Parathyroid adenoma (tissue), 2 donors: Measurements from ENCODE around the gene PRKAR1B.

Experiments
- H2AFZ ChIP-seq: fragments of 300-600 bp; sonication (generic); one replicate; pipeline ENCODE4 v1.7.0; 2017; ENCODE audit warnings: antibody characterized with exemption, mild to moderate bottlenecking
- H3K27ac ChIP-seq: fragments of 300-600 bp; sonication (generic); one replicate; pipeline ENCODE4 v1.7.0; 2017
- H3K27me3 ChIP-seq: fragments of 300-600 bp; sonication (generic); one replicate; pipeline ENCODE4 v1.7.0; 2017; ENCODE audit warnings: low read length; ENCODE audit not compliant: control insufficient read depth, insufficient read depth
- H3K36me3 ChIP-seq: fragments of 300-600 bp; sonication (generic); one replicate; pipeline ENCODE4 v1.7.0; 2017; ENCODE audit warnings: low read length; ENCODE audit not compliant: control insufficient read depth, insufficient read depth
- H3K4me1 ChIP-seq: fragments of 300-600 bp; sonication (generic); one replicate; pipeline ENCODE4 v1.7.0; 2017; ENCODE audit warnings: control low read depth
- H3K4me2 ChIP-seq: fragments of 300-600 bp; sonication (generic); one replicate; pipeline ENCODE4 v1.7.0; 2017; ENCODE audit warnings: low read length
- H3K4me3 ChIP-seq: fragments of 300-600 bp; sonication (generic); one replicate; pipeline ENCODE4 v1.7.0; 2017; ENCODE audit warnings: low read depth, low read length
- H3K79me2 ChIP-seq: fragments of 300-600 bp; sonication (generic); one replicate; pipeline ENCODE4 v1.7.0; 2017; ENCODE audit warnings: control low read depth
- H3K9ac ChIP-seq: fragments of 300-600 bp; sonication (generic); one replicate; pipeline ENCODE4 v1.7.0; 2017; ENCODE audit warnings: mild to moderate bottlenecking
- H3K9me3 ChIP-seq: fragments of 300-600 bp; sonication (generic); one replicate; pipeline ENCODE4 v1.7.0; 2017; ENCODE audit warnings: low read length; ENCODE audit not compliant: control insufficient read depth
- CTCF ChIP-seq: fragments of 300-600 bp; sonication (generic); IDR thresholded peaks from one replicate; pipeline ENCODE4 v1.7.0; 2017; ENCODE audit warnings: antibody characterized with exemption, mild to moderate bottlenecking
- donor health status: primary hyperparathyroidism.

The PRKAR1B gene

GRCh38 chr7:501526-501925 is 225.6 kb downstream of the PRKAR1B start:
- Histone ChIP-seq H3K36me3 (no peaks in the 10 kb centered on the region), H3K4me3 (no peak overlapping the region), H3K27me3 (no peaks in the 10 kb centered on the region), H2AFZ (no peak overlapping the region), H3K4me2 (no peak overlapping the region), H3K9ac (no peak overlapping the region), H3K79me2 (no peaks in the 10 kb centered on the region), H3K27ac (no peak overlapping the region), H3K9me3 (no peaks in the 10 kb centered on the region), H3K4me1 (no peaks in the 10 kb centered on the region)
- no peak for TF ChIP-seq CTCF

GRCh38 chr7:500521-501420 is 226.3 kb downstream of the PRKAR1B start:
- no peaks in the 10 kb centered on the region for H3K9me3 ChIP-seq
- H3K4me2 ChIP-seq: no peak overlapping the region
- no peaks in the 10 kb centered on the region for H3K36me3 ChIP-seq
- H2AFZ ChIP-seq: no peak overlapping the region
- no peaks in the 10 kb centered on the region for H3K27me3 ChIP-seq
- no peak overlapping the region for H3K4me3 ChIP-seq
- H3K27ac ChIP-seq: no peak overlapping the region
- no peak for TF ChIP-seq CTCF
- no peaks in the 10 kb centered on the region for H3K4me1 ChIP-seq
- H3K79me2 ChIP-seq: no peaks in the 10 kb centered on the region
- no peak overlapping the region for H3K9ac ChIP-seq

- Histone ChIP-seq H3K4me3 (no peak overlapping the region), H3K9me3 (no peaks in the 10 kb centered on the region), H3K36me3 (no peaks in the 10 kb centered on the region), H3K27ac (no peak overlapping the region), H3K4me1 (no peaks in the 10 kb centered on the region), H3K27me3 (no peaks in the 10 kb centered on the region), H3K4me2 (no peak overlapping the region), H2AFZ (no peak overlapping the region), H3K79me2 (no peaks in the 10 kb centered on the region), H3K9ac (no peak overlapping the region)
- TF ChIP-seq CTCF: no peak
Measured at GRCh38 chr7:499853-500485, 227.1 kb downstream of the PRKAR1B start.
